Esophagus muscularis mucosa (tissue), 4 donors: ENCODE data around the gene CTXN2. TPM values are rescaled to one million over a fixed set of nuclear protein-coding genes. Genes with fewer than 3 reads are reported as not detected.

ENCODE experiments used
- DNase-seq: peaks from one replicate; pipeline ENCODE4 v3.0.0-alpha.2; 2017; ENCODE audit errors: extremely low spot score
- H3K27ac ChIP-seq, 4 donors: fragments of 200-600 bp; sonication (generic); replicated peaks in 1 of 4; 1 replicate in 3 of 4; 2 replicates in 1 of 4; pipeline ENCODE4 v1.5.1; 2016 to 2019; ENCODE audit warnings: mild to moderate bottlenecking in 1 of 4
- H3K27me3 ChIP-seq, 4 donors: fragments of 200-600 bp; sonication (generic); one replicate each; pipeline versions ENCODE4 v1.5.1 to v1.6.0; 2016 to 2019
- H3K36me3 ChIP-seq, 4 donors: fragments of 200-600 bp; sonication (generic); one replicate each; pipeline ENCODE4 v1.5.1; 2016 to 2019
- H3K4me1 ChIP-seq, 4 donors: fragments of 200-600 bp; sonication (generic); one replicate each; pipeline ENCODE4 v1.5.1; 2016 to 2019
- H3K4me3 ChIP-seq, 4 donors: fragments of 200-600 bp; sonication (generic); 1 replicate in 2 of 4; 2 replicates in 2 of 4; pipeline ENCODE4 v1.5.1; 2016 to 2019; ENCODE audit warnings: mild to moderate bottlenecking in 4 of 4, moderate library complexity in 1 of 4
- H3K9me3 ChIP-seq, 4 donors: fragments of 200-600 bp; sonication (generic); 1 replicate in 3 of 4; 2 replicates in 1 of 4; pipeline ENCODE4 v1.5.1; 2016 to 2019
- CTCF ChIP-seq, 3 experiments: fragments of 200-600 bp in 2 of 3; fragments of 450-650 bp in 1 of 3; sonication (generic) in 2 of 3; IDR thresholded peaks; one replicate each; pipeline ENCODE4 v1.5.1; 2017 to 2019; ENCODE audit warnings: antibody characterized with exemption in 3 of 3, mild to moderate bottlenecking in 2 of 3, moderate library complexity in 1 of 3
- EP300 ChIP-seq: sonication (generic); formaldehyde crosslinking; IDR thresholded peaks from one replicate; pipeline ENCODE4 v1.6.1; 2017; ENCODE audit warnings: antibody characterized with exemption
- POLR2A ChIP-seq: fragments of 450-650 bp; IDR thresholded peaks from one replicate; pipeline ENCODE4 v1.6.1; 2017; ENCODE audit warnings: antibody characterized with exemption, moderate library complexity, mild to moderate bottlenecking, low read depth
- POLR2AphosphoS5 ChIP-seq, 2 donors: sonication (generic); formaldehyde crosslinking; IDR thresholded peaks; one replicate each; pipeline ENCODE4 v1.6.1; 2017; ENCODE audit warnings: antibody characterized with exemption in 2 of 2
- WGBS: methylation state at CpG from one replicate; pipeline ENCODE4 v1.1.5; 2018; 5-methylcytosine and 5-hydroxymethylcytosine counted together
- intact Hi-C: fragments of 100-400 bp; cut with DNase I; formaldehyde crosslinking; loops from one replicate; pipeline ENCODE4 v1.15.1; 2023
- total RNA-seq, 4 donors: library from RNA; depleted of rRNA; stranded (reverse); fragments of >200 nt; gene quantifications; one replicate each; pipeline versions ENCODE4 v1.1.0 to v1.2.1, GENCODE V29; 2016

CTXN2 gene
- total RNA-seq, 4 donors from 2014 or later = 0.11 TPM; not detected in 3

- 82% methylated on average over 1 of the region's 1 CpG for WGBS
- Histone ChIP-seq H3K4me3 (peak overlapping the region; percentile 62 to 87 (median 76)), H3K9me3 (no peaks in the 10 kb centered on the region), H3K27me3 (peaks cover 0 to 4% (median 0%) of the 10 kb centered on the region in 4 donors), H3K4me1 (peaks cover 0 to 25% (median 14%) of the 10 kb centered on the region in 4 donors), H3K27ac (peak overlapping the region; percentile 84 to 96 (median 90)), H3K36me3 (no peaks in the 10 kb centered on the region)
- DNase-seq = no peak
- intact Hi-C loops = no loop called here
- no peak for TF ChIP-seq POLR2A
- TF ChIP-seq EP300 = no peak
- no peak for TF ChIP-seq CTCF (IDR thresholded peaks at IDR 0.05)
- no peak for TF ChIP-seq POLR2AphosphoS5 (IDR thresholded peaks at IDR 0.05)
These were observed 12.9 kb upstream of the CTXN2 start for GRCh38 chr15:48178648-48178931.

- H3K4me1 ChIP-seq = peaks cover 0 to 7% (median 3%) of the 10 kb centered on the region in 4 donors
- DNase-seq = no peak
- TF ChIP-seq CTCF (IDR thresholded peaks at IDR 0.05) (no peak), POLR2AphosphoS5 (IDR thresholded peaks at IDR 0.05) (no peak), EP300 (no peak), POLR2A (no peak)
- H3K36me3 ChIP-seq = no peaks in the 10 kb centered on the region
- peaks cover 0 to 4% (median 0%) of the 10 kb centered on the region in 4 donors for H3K27me3 ChIP-seq
- no peaks in the 10 kb centered on the region for H3K9me3 ChIP-seq
- no peak overlapping the region for H3K4me3 ChIP-seq
- no peak overlapping the region for H3K27ac ChIP-seq
- WGBS = 69% methylated on average over 2 of the region's 2 CpGs
- intact Hi-C loops = no loop called here
These were observed 8.7 kb upstream of the CTXN2 start for GRCh38 chr15:48182749-48183148.

- H3K4me1 ChIP-seq = no peaks in the 10 kb centered on the region
- H3K36me3 ChIP-seq = no peaks in the 10 kb centered on the region
- peaks cover 0 to 4% (median 0%) of the 10 kb centered on the region in 4 donors for H3K27me3 ChIP-seq
- H3K9me3 ChIP-seq = no peaks in the 10 kb centered on the region
- H3K27ac ChIP-seq = no peak overlapping the region
- no peak overlapping the region for H3K4me3 ChIP-seq
- no peak for TF ChIP-seq POLR2A
- TF ChIP-seq POLR2AphosphoS5 (IDR thresholded peaks at IDR 0.05) = no peak
- TF ChIP-seq CTCF (IDR thresholded peaks at IDR 0.05) = no peak
- TF ChIP-seq EP300 = no peak
- 82% methylated on average over 3 of the region's 3 CpGs for WGBS
- no peak for DNase-seq
- intact Hi-C loops = no loop called here
These were observed 5.9 kb upstream of the CTXN2 start for GRCh38 chr15:48185529-48185928.

GRCh38 chr15:48186271-48186670 is 5.2 kb upstream of the CTXN2 start:
- no peak overlapping the region for H3K4me3 ChIP-seq

More at GRCh38 chr15:48186271-48186670, 5.2 kb upstream of the CTXN2 start:
- Histone ChIP-seq H3K9me3 (no peaks in the 10 kb centered on the region), H3K36me3 (no peaks in the 10 kb centered on the region), H3K27me3 (peaks cover 0 to 4% (median 0%) of the 10 kb centered on the region in 4 donors), H3K4me1 (peaks cover 0 to under 1% (median 0%) of the 10 kb centered on the region in 4 donors), H3K27ac (no peak overlapping the region)
- DNase-seq = no peak
- TF ChIP-seq CTCF (IDR thresholded peaks at IDR 0.05) (no peak), POLR2AphosphoS5 (IDR thresholded peaks at IDR 0.05) (no peak), EP300 (no peak), POLR2A (no peak)
- intact Hi-C loops = no loop called here
- WGBS = 95% methylated on average over 3 of the region's 3 CpGs
